Measurements from ENCODE around the gene TIGD3. TPM values are rescaled to one million over a fixed set of nuclear protein-coding genes. Genes with fewer than 3 reads are reported as not detected.

The TIGD3 gene
- total RNA-seq, 2 experiments from 2014 or later = 0.32 to 0.62 TPM

DNA sequence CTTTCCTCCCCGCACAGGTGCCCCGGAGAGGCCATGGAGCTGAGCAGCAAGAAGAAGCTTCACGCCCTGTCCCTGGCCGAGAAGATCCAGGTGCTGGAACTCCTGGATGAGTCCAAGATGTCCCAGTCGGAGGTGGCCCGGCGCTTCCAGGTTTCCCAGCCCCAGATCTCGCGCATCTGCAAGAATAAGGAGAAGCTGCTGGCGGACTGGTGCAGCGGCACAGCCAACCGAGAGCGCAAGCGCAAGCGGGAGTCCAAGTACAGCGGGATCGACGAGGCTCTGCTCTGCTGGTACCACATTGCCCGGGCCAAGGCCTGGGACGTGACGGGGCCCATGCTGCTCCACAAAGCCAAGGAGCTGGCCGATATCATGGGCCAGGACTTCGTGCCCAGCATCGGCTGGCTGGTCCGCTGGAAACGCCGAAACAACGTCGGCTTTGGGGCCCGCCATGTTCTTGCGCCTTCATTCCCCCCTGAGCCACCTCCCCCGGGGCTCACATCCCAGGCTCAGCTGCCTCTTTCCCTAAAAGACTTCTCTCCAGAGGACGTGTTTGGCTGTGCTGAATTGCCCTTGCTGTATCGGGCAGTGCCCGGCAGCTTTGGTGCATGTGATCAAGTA, 1.3 kb downstream of the TIGD3 start:
- H3K4me1 Mint-ChIP-seq (ENCODE audit: low read depth) = peaks cover 11% of the 10 kb centered on the region
- intact Hi-C loops (cut with micrococcal nuclease) = loop anchor here (2.0 kb wide), 1 partner anchor 23 kb away; the partner anchor contains the start of gene DPF2
- no peaks in the 10 kb centered on the region for H3K36me3 Mint-ChIP-seq (ENCODE audit: low read depth)
- CTCF ChIA-PET = interaction anchor here (0.5 to 1.6 kb wide), 3 partner anchors 25 to 158 kb away, joined by 3 to 7 read pairs (median 4); no protein-coding TSS in a partner anchor
- H3K27me3 Mint-ChIP-seq (ENCODE audit: low read depth) = no peaks in the 10 kb centered on the region
- H3K27ac Mint-ChIP-seq = no peak overlapping the region
- no peaks in the 10 kb centered on the region for H3K9me3 Mint-ChIP-seq
- DNase-seq = no peak
- peak overlapping the region; percentile 84 for H3K4me3 Mint-ChIP-seq

DNA sequence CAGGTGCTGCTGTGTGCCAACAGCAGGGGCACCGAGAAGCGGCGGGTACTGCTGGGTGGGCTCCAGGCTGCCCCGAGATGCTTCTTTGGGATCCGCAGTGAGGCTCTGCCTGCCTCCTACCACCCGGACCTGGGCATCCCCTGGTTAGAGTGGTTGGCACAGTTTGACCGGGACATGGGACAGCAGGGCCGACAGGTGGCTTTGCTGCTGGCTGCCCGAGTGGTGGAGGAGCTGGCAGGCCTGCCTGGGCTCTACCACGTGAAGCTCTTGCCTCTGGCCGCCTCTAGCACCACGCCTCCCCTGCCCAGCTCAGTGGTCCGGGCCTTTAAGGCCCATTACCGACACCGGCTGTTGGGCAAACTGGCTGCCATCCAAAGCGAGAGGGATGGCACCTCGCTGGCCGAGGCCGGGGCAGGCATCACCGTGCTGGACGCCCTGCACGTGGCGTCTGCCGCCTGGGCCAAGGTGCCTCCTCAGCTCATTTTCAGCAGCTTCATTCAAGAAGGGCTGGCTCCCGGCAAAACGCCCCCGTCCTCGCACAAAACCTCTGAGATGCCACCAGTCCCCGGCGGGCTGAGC, 1.9 kb downstream of the TIGD3 start:
- no peaks in the 10 kb centered on the region for H3K36me3 Mint-ChIP-seq (ENCODE audit: low read depth)
- peak overlapping the region; percentile 21 for H3K4me3 Mint-ChIP-seq
- H3K27me3 Mint-ChIP-seq (ENCODE audit: low read depth) = no peaks in the 10 kb centered on the region
- H3K27ac Mint-ChIP-seq = no peak overlapping the region
- no peak for DNase-seq
- CTCF ChIA-PET = interaction anchor here (0.5 to 1.6 kb wide), 3 partner anchors 26 to 157 kb away, joined by 3 to 8 read pairs (median 7); no protein-coding TSS in a partner anchor
- no peaks in the 10 kb centered on the region for H3K9me3 Mint-ChIP-seq
- intact Hi-C loops (cut with micrococcal nuclease) = no loop called here
- H3K4me1 Mint-ChIP-seq (ENCODE audit: low read depth) = peaks cover 11% of the 10 kb centered on the region

DNA sequence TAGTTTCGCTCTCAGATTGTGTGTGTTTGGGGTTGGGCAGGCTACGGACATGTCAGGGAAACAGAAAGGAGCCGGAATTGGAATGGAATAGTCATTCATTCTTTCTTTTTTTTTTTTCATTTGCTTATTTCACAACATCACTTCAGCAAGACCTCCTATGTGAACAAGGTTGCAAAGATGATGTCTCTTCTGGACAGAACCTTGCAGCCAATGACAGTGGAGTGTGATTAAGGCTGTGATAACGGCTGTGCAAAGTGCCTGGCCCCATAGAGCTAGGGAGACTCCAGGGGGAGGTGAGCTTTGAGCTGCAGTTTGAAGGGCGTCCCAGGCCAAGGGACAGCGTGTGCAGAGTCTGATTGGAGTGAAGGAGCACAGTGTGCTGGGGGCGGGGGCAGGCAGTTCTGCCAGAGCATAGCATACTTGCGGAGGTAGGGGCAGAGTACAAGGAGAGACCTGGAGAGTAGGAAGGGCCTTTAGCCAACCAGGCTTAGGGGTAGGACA, 3.4 kb downstream of the TIGD3 start:
- H3K4me1 Mint-ChIP-seq (ENCODE audit: low read depth) = peaks cover 15% of the 10 kb centered on the region
- no peak overlapping the region for H3K27ac Mint-ChIP-seq
- no peak overlapping the region for H3K4me3 Mint-ChIP-seq
- no peak for DNase-seq
- CTCF ChIA-PET = interaction anchor here (0.7 to 1.4 kb wide), 3 partner anchors 16 to 231 kb away, joined by 3 to 8 read pairs (median 4); no protein-coding TSS in a partner anchor
- intact Hi-C loops (cut with micrococcal nuclease) = no loop called here
- no peaks in the 10 kb centered on the region for H3K36me3 Mint-ChIP-seq (ENCODE audit: low read depth)
- H3K9me3 Mint-ChIP-seq = no peaks in the 10 kb centered on the region
- H3K27me3 Mint-ChIP-seq (ENCODE audit: low read depth) = no peaks in the 10 kb centered on the region

DNA sequence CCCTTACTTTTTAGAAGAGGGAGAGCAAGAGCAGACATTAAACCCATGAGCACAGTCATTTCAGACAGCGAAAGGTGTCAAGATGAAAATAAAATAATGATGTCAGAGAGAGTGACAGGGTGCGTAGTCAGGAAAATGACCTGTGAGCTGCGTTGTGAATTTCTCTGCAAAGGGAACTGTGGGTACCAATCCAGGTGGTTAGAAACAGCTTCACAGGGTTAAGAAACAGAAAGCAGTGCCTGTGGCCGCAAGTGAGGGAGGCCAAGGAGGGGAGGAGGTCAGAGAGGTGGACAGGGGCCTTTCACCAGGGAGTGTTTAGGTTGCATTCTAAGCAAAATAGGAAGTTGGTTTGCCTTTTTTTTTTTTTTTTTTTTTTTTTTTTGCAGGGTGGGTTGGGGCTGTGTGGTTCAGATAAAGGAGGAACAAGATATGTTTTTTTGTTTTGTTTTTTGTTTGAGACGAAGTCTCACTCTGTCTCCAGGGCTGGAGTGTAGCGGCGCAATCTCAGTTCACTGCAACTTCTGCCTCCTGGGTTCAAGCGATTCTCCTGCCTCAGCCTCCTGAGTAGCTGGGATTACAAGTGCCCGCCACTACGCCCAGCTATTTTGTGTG, 7.9 kb downstream of the TIGD3 start:
- H3K4me3 Mint-ChIP-seq = no peak overlapping the region
- intact Hi-C loops (cut with micrococcal nuclease) = no loop called here
- no peak for DNase-seq
- no peaks in the 10 kb centered on the region for H3K36me3 Mint-ChIP-seq (ENCODE audit: low read depth)
- CTCF ChIA-PET = no interaction called here
- H3K27ac Mint-ChIP-seq = peak overlapping the region; percentile 72
- H3K27me3 Mint-ChIP-seq (ENCODE audit: low read depth) = no peaks in the 10 kb centered on the region
- no peaks in the 10 kb centered on the region for H3K9me3 Mint-ChIP-seq
- H3K4me1 Mint-ChIP-seq (ENCODE audit: low read depth) = peaks cover 4% of the 10 kb centered on the region

DNA sequence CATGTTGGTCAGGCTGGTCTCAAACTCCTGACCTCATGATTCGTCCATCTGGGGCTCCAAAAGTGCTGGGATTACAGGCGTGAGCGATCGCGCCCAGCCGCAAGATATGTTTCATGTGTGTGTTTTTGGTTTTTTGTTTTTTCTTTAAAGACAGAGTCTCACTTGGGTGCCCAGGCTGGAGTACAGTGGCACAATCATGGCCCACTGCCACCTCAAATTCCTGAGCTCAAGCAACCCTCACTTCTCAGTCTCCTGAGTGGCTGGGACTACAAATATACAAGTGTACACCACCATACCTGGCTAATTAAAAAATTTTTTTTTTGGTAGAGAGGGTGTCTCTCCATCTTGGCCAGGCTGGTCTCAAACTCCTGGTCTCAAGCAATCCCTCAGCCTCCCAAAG, 8.4 kb downstream of the TIGD3 start:
- CTCF ChIA-PET = interaction anchor here (0.5 kb wide), 1 partner anchor 57 kb away, joined by 6 read pairs; no protein-coding TSS in a partner anchor
- no peaks in the 10 kb centered on the region for H3K27me3 Mint-ChIP-seq (ENCODE audit: low read depth)
- intact Hi-C loops (cut with micrococcal nuclease) = no loop called here

DNA sequence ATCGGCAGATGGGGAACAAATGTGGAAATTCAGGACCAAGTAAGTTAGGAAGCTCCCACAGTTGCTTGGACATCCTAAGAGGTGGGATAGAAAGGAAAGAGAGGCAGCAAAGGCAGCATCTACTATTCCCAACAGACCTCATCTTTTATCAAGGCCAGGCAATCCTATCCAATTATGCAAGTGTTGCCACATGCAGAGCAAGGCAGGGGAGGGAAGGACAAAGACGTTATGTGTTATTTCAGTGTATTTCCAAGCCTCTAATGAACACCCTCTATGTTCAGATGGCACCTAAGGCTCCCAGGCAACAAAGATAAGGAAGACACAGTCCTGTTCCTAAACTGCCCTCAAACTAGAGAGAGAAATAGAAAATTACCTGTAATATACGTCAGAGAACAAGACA, 9.2 kb downstream of the TIGD3 start:
- no peak for DNase-seq
- intact Hi-C loops (cut with micrococcal nuclease) = no loop called here
- peaks cover 4% of the 10 kb centered on the region for H3K4me1 Mint-ChIP-seq (ENCODE audit: low read depth)

More for the DNA sequence above, 8.4 kb downstream of the TIGD3 start:
- H3K4me3 Mint-ChIP-seq = no peak overlapping the region
- peaks cover 4% of the 10 kb centered on the region for H3K4me1 Mint-ChIP-seq (ENCODE audit: low read depth)
- H3K27ac Mint-ChIP-seq = no peak overlapping the region
- no peak for DNase-seq
- no peaks in the 10 kb centered on the region for H3K36me3 Mint-ChIP-seq (ENCODE audit: low read depth)
- no peaks in the 10 kb centered on the region for H3K9me3 Mint-ChIP-seq

DNA sequence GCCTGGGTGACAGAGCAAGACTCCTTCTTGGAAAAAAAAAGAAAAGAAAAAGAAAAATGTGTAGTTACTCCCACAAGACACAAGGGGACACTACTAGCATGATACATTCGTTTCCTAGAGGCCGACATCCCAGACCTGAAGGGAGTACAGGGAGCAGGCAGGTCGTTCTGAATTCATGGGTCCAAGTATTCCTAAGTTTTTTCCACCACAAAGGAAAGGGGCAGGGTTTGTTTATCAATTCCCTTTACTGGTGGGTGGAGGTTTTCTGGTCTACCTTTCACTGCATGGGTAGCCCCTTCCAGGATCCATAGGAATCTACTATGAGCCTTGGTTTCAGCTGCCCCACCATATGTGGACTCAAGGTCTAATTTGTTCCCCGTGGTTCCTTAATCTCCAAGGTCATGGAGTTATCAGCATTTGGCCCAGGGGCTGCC, 11.8 kb downstream of the TIGD3 start:
- peak; percentile 46 for DNase-seq
- CTCF ChIA-PET = interaction anchor here (1.0 to 1.5 kb wide), 2 partner anchors 142 to 144 kb away, joined by 3 to 11 read pairs; no protein-coding TSS in a partner anchor
- H3K36me3 Mint-ChIP-seq (ENCODE audit: low read depth) = no peaks in the 10 kb centered on the region
- H3K9me3 Mint-ChIP-seq = no peaks in the 10 kb centered on the region
- H3K27ac Mint-ChIP-seq = no peak overlapping the region
- intact Hi-C loops (cut with micrococcal nuclease) = loop anchor here (1.0 to 5.0 kb wide), 5 partner anchors 50 to 223 kb away; partner anchors contain the start of genes FAM89B and ZNRD2
- H3K27me3 Mint-ChIP-seq (ENCODE audit: low read depth) = no peaks in the 10 kb centered on the region
- H3K4me1 Mint-ChIP-seq (ENCODE audit: low read depth) = peaks cover 4% of the 10 kb centered on the region
- no peak overlapping the region for H3K4me3 Mint-ChIP-seq

More for the DNA sequence above, 9.2 kb downstream of the TIGD3 start:
- Mint-ChIP-seq H3K27me3 (ENCODE audit: low read depth) (no peaks in the 10 kb centered on the region), H3K4me3 (no peak overlapping the region), H3K36me3 (ENCODE audit: low read depth) (no peaks in the 10 kb centered on the region), H3K9me3 (no peaks in the 10 kb centered on the region), H3K27ac (no peak overlapping the region)
- CTCF ChIA-PET = no interaction called here

DNA sequence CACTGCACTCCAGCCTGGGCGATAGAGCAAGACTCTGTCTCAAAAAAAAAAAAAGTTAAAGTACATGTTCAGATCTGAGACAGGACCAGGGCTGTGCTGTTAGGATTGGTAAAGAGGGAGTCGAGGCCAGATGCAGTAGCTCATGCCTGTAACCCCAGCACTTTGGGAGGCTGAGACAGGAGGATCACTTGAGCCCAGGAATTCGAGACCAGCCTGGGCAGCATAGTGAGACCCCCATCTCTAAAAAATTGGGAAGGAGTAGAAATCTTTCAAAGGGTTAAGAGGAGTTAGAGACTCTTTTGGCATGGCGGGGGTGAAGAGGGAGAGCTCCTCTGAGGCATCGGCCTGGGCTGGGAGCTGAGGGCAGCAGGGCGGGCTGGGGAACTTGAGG, 16.1 kb downstream of the TIGD3 start:
- no peaks in the 10 kb centered on the region for H3K9me3 Mint-ChIP-seq
- CTCF ChIA-PET = interaction anchor here (0.6 to 2.0 kb wide), 3 partner anchors 11 to 137 kb away, joined by 3 to 5 read pairs (median 4); no protein-coding TSS in a partner anchor
- H3K4me3 Mint-ChIP-seq = no peak overlapping the region
- no peaks in the 10 kb centered on the region for H3K27me3 Mint-ChIP-seq (ENCODE audit: low read depth)
- no peaks in the 10 kb centered on the region for H3K36me3 Mint-ChIP-seq (ENCODE audit: low read depth)
- no peak overlapping the region for H3K27ac Mint-ChIP-seq
- DNase-seq = no peak
- no peaks in the 10 kb centered on the region for H3K4me1 Mint-ChIP-seq (ENCODE audit: low read depth)
- intact Hi-C loops (cut with micrococcal nuclease) = no loop called here

DNA sequence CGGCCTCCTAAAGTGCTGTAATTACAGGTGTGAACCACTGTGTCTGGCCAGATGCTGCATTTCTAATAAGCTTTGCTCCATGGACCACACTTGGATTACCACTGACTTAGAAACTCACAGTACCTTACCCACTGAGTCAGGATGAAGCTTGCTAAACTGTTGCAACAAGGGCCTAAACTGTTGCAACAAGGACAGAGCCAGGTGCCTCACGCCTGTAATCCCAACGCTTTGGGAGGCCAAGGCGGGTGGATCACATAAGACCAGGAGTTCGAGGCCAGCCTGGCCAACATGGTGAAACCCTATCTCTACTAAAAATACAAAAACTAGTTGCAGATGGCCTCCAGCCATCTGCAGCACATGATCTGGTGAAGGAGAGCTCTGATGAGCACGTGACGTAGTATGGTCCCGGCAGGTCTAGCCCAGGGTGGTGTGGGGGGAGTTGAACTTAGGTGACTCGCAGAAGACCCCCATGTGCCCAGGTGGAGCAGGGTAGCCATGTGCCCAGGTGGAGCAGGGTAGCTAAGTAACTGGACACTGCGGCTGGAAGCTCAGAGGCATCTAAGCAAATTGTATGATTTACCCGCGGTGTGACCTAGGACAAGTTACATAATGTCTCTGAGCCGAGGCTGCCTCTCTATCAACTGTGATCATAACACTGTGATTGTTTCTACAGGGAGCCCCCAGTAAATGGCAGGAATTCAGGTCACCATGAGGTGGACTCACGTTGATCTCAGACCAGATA, 19.5 kb downstream of the TIGD3 start:
- DNase-seq = no peak
- intact Hi-C loops (cut with micrococcal nuclease) = no loop called here
- H3K36me3 Mint-ChIP-seq (ENCODE audit: low read depth) = no peaks in the 10 kb centered on the region
- CTCF ChIA-PET = interaction anchor here (0.6 to 1.4 kb wide), 3 partner anchors 16 to 271 kb away, joined by 3 to 4 read pairs (median 4); no protein-coding TSS in a partner anchor
- H3K9me3 Mint-ChIP-seq = no peaks in the 10 kb centered on the region
- no peaks in the 10 kb centered on the region for H3K4me1 Mint-ChIP-seq (ENCODE audit: low read depth)
- no peak overlapping the region for H3K4me3 Mint-ChIP-seq
- no peaks in the 10 kb centered on the region for H3K27me3 Mint-ChIP-seq (ENCODE audit: low read depth)
- no peak overlapping the region for H3K27ac Mint-ChIP-seq

DNA sequence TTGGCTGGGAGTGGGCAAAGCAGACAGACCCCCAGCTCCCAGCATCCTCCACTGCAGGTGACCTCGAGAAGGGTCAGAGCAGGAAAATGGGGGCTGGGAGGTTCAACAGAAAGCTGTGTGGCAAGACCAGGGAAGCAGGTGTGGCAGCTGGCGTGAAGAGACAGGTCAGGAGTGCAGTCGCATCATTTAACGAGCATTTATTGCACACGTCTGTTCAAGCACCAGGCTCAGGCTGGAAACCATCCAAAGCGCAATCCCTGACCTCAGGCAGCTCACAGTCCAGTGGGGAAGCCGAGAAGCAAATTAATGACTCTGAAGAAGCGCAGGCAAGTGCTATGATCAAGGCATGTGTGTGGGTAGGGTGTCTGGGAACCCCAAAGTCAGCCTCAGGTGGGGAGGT, 20.5 kb downstream of the TIGD3 start:
- DNase-seq = no peak
- no peaks in the 10 kb centered on the region for H3K9me3 Mint-ChIP-seq
- H3K27ac Mint-ChIP-seq = no peak overlapping the region
- intact Hi-C loops (cut with micrococcal nuclease) = no loop called here
- peaks cover under 1% of the 10 kb centered on the region for H3K4me1 Mint-ChIP-seq (ENCODE audit: low read depth)
- CTCF ChIA-PET = interaction anchor here (0.6 to 1.3 kb wide), 2 partner anchors 166 to 272 kb away, joined by 4 read pairs; no protein-coding TSS in a partner anchor
- no peak overlapping the region for H3K4me3 Mint-ChIP-seq
- H3K27me3 Mint-ChIP-seq (ENCODE audit: low read depth) = no peaks in the 10 kb centered on the region
- H3K36me3 Mint-ChIP-seq (ENCODE audit: low read depth) = no peaks in the 10 kb centered on the region

DNA sequence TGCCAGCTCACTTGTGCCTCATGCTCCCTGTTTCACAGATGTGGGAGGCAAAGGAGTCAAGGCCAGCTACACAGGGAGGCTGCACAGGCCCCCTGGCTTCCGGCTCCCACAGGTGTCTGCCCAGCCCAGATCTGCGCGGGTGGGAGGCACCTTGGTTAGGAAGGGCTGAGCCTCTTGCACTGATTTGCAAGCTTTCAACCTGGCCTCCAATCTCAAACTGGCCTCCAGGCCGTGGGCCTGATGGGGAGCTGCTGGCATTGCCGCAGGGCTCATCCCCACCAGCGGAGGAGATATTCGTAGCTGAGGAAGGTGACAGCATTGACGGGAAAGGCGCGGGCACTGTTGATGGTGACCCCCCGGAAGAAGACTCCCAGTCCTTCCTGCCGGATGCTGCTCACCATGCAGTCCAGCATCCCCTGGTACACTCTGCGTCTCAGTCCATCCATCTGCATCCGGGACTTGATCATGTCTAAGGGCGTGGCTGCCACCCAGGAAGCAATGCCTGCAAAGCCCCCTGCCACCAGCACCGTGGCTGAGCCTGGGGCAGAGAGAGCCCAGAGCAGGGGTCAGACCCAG, 21.7 kb downstream of the TIGD3 start:
- no peaks in the 10 kb centered on the region for H3K9me3 Mint-ChIP-seq
- no peaks in the 10 kb centered on the region for H3K36me3 Mint-ChIP-seq (ENCODE audit: low read depth)
- H3K27ac Mint-ChIP-seq = no peak overlapping the region

More for the DNA sequence above, 21.7 kb downstream of the TIGD3 start:
- CTCF ChIA-PET = no interaction called here
- Mint-ChIP-seq H3K4me1 (ENCODE audit: low read depth) (peaks cover 5% of the 10 kb centered on the region), H3K4me3 (no peak overlapping the region), H3K27me3 (ENCODE audit: low read depth) (no peaks in the 10 kb centered on the region)
- no peak for DNase-seq
- intact Hi-C loops (cut with micrococcal nuclease) = no loop called here

All from activated naive CD4-positive, alpha-beta T cell treated with anti-CD3 and anti-CD28 coated beads for 36 hours (primary cell).